Measurements from ENCODE around the gene KCNJ16.

The KCNJ16 gene

GRCh38 chr17:70091696-70092095 lies 16.7 kb downstream of the KCNJ16 start:
- no peak for DNase-seq
- in situ Hi-C loops (cut with MboI; ENCODE audit: low pct_unique_long_range_greater_than_20kb, low sequenced_read_pairs) = no loop called here

- DNase-seq = no peak
- in situ Hi-C loops (cut with MboI; ENCODE audit: low pct_unique_long_range_greater_than_20kb, low sequenced_read_pairs) = no loop called here
Measured at GRCh38 chr17:70093163-70093562, 18.1 kb downstream of the KCNJ16 start.

GRCh38 chr17:70095455-70095854 lies 20.4 kb downstream of the KCNJ16 start:
- DNase-seq = no peak
- in situ Hi-C loops (cut with MboI; ENCODE audit: low pct_unique_long_range_greater_than_20kb, low sequenced_read_pairs) = no loop called here

GRCh38 chr17:70096861-70097260 lies 21.8 kb downstream of the KCNJ16 start:
- DNase-seq = no peak
- in situ Hi-C loops (cut with MboI; ENCODE audit: low pct_unique_long_range_greater_than_20kb, low sequenced_read_pairs) = no loop called here

GRCh38 chr17:70098030-70098429 lies 23.0 kb downstream of the KCNJ16 start:
- DNase-seq = no peak

GRCh38 chr17:70099294-70099693 lies 24.3 kb downstream of the KCNJ16 start:
- in situ Hi-C loops (cut with MboI; ENCODE audit: low pct_unique_long_range_greater_than_20kb, low sequenced_read_pairs) = no loop called here
- DNase-seq = no peak

More at GRCh38 chr17:70098030-70098429, 23.0 kb downstream of the KCNJ16 start:
- in situ Hi-C loops (cut with MboI; ENCODE audit: low pct_unique_long_range_greater_than_20kb, low sequenced_read_pairs) = no loop called here

GRCh38 chr17:70099884-70100283 lies 24.9 kb downstream of the KCNJ16 start:
- in situ Hi-C loops (cut with MboI; ENCODE audit: low pct_unique_long_range_greater_than_20kb, low sequenced_read_pairs) = no loop called here
- peak; percentile 15 for DNase-seq

GRCh38 chr17:70100983-70101382 lies 26.0 kb downstream of the KCNJ16 start:
- in situ Hi-C loops (cut with MboI; ENCODE audit: low pct_unique_long_range_greater_than_20kb, low sequenced_read_pairs) = no loop called here
- no peak for DNase-seq

- no peak for DNase-seq
- in situ Hi-C loops (cut with MboI; ENCODE audit: low pct_unique_long_range_greater_than_20kb, low sequenced_read_pairs) = no loop called here
Measured at GRCh38 chr17:70102531-70102930, 27.5 kb downstream of the KCNJ16 start.

- no peak for DNase-seq
- in situ Hi-C loops (cut with MboI; ENCODE audit: low pct_unique_long_range_greater_than_20kb, low sequenced_read_pairs) = no loop called here
Measured at GRCh38 chr17:70104791-70105523, 29.9 kb downstream of the KCNJ16 start.

- in situ Hi-C loops (cut with MboI; ENCODE audit: low pct_unique_long_range_greater_than_20kb, low sequenced_read_pairs) = no loop called here
- DNase-seq = no peak
Measured at GRCh38 chr17:70105641-70106040, 30.6 kb downstream of the KCNJ16 start.

GRCh38 chr17:70106551-70106950 lies 31.5 kb downstream of the KCNJ16 start:
- in situ Hi-C loops (cut with MboI; ENCODE audit: low pct_unique_long_range_greater_than_20kb, low sequenced_read_pairs) = no loop called here
- no peak for DNase-seq

- DNase-seq = no peak
- in situ Hi-C loops (cut with MboI; ENCODE audit: low pct_unique_long_range_greater_than_20kb, low sequenced_read_pairs) = no loop called here
Measured at GRCh38 chr17:70107441-70107840, 32.4 kb downstream of the KCNJ16 start.

GRCh38 chr17:70107904-70108565 lies 33.0 kb downstream of the KCNJ16 start:
- in situ Hi-C loops (cut with MboI; ENCODE audit: low pct_unique_long_range_greater_than_20kb, low sequenced_read_pairs) = no loop called here
- no peak for DNase-seq

- no peak for DNase-seq
- in situ Hi-C loops (cut with MboI; ENCODE audit: low pct_unique_long_range_greater_than_20kb, low sequenced_read_pairs) = no loop called here
Measured at GRCh38 chr17:70109497-70109896, 34.5 kb downstream of the KCNJ16 start.

- in situ Hi-C loops (cut with MboI; ENCODE audit: low pct_unique_long_range_greater_than_20kb, low sequenced_read_pairs) = no loop called here
Measured at GRCh38 chr17:70110443-70110880, 35.4 kb downstream of the KCNJ16 start.

GRCh38 chr17:70111201-70111600 lies 36.2 kb downstream of the KCNJ16 start:
- in situ Hi-C loops (cut with MboI; ENCODE audit: low pct_unique_long_range_greater_than_20kb, low sequenced_read_pairs) = no loop called here

More at GRCh38 chr17:70110443-70110880, 35.4 kb downstream of the KCNJ16 start:
- DNase-seq = no peak

GRCh38 chr17:70114405-70114804 lies 39.4 kb downstream of the KCNJ16 start:
- no peak for DNase-seq
- in situ Hi-C loops (cut with MboI; ENCODE audit: low pct_unique_long_range_greater_than_20kb, low sequenced_read_pairs) = no loop called here

More at GRCh38 chr17:70111201-70111600, 36.2 kb downstream of the KCNJ16 start:
- DNase-seq = no peak

- in situ Hi-C loops (cut with MboI; ENCODE audit: low pct_unique_long_range_greater_than_20kb, low sequenced_read_pairs) = no loop called here
- no peak for DNase-seq
Measured at GRCh38 chr17:70115126-70115525, 40.1 kb downstream of the KCNJ16 start.

- DNase-seq = no peak
- in situ Hi-C loops (cut with MboI; ENCODE audit: low pct_unique_long_range_greater_than_20kb, low sequenced_read_pairs) = no loop called here
Measured at GRCh38 chr17:70116919-70117318, 41.9 kb downstream of the KCNJ16 start.

- in situ Hi-C loops (cut with MboI; ENCODE audit: low pct_unique_long_range_greater_than_20kb, low sequenced_read_pairs) = no loop called here
- no peak for DNase-seq
Measured at GRCh38 chr17:70119545-70119944, 44.5 kb downstream of the KCNJ16 start.
